ENCODE measurements around the gene LOXHD1.

Gene LOXHD1

GRCh38 chr18:46475390-46475752, 181.6 kb downstream of the LOXHD1 start:
- no peak for DNase-seq (ENCODE audit: low spot score)

DNA sequence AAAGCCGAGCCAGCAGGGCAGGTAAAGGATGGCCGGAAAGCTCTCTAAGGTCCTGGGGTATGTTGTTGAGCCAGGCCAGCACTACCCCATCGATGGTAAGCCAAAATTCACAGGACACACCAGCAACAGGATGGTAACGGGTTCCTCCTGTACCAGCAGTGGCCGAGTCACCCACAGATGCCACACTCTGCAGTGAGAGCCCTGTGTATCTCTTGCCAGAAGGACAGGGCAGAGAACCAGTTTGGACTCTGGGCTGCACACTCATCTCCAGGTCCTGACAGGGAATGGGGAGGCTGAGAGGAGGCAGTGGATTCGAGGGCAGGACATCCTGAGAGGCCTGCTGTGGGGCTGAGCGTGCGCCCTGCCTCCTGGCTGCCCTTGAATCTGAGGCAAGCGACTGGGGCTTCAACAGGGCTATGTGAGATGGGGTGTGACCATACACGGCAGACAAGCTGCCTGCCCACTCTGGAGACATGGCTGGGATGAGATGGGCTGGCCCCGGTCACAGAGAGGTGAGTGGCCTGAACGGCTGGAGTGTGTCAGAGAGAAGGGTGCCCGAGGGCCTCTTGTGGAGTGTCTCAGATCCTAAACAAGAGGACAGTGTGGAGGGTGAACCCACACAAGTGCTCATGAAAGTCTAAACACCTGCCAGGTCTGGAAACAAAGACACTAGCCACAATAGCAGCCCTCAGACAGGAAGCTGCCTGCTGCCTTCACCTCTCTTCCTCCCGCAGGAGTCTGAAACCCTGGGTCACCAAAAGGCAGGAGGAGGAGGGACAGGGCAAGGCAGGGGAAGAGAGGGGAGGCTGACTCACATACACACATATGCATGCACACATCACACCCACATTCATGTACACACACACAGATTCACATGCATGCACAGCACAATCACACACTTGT, 182.3 kb downstream of the LOXHD1 start:
- DNase-seq (ENCODE audit: low spot score): no peak

- no peak for DNase-seq (ENCODE audit: low spot score)
These were observed 185.1 kb downstream of the LOXHD1 start for GRCh38 chr18:46471809-46472498.

DNA sequence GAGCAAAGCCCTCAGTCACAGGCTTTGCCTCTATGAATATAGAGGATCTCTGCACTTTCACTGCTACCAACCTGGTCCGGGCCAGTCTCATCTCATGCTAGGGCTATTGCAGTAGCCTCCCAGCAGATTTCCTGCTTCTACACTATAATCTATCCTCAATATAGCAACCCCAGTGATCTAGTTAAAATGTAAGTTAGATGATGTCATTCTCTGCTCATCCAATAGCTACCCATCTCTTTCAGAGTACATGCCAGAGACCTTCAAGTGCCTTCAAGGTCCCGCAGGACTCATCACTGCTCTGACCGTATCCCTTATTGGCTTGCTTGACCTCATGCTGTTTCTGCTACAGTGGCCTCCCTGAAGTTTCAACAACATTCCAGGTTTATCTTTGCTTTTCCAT, 186.3 kb downstream of the LOXHD1 start:
- DNase-seq (ENCODE audit: low spot score): no peak

DNA sequence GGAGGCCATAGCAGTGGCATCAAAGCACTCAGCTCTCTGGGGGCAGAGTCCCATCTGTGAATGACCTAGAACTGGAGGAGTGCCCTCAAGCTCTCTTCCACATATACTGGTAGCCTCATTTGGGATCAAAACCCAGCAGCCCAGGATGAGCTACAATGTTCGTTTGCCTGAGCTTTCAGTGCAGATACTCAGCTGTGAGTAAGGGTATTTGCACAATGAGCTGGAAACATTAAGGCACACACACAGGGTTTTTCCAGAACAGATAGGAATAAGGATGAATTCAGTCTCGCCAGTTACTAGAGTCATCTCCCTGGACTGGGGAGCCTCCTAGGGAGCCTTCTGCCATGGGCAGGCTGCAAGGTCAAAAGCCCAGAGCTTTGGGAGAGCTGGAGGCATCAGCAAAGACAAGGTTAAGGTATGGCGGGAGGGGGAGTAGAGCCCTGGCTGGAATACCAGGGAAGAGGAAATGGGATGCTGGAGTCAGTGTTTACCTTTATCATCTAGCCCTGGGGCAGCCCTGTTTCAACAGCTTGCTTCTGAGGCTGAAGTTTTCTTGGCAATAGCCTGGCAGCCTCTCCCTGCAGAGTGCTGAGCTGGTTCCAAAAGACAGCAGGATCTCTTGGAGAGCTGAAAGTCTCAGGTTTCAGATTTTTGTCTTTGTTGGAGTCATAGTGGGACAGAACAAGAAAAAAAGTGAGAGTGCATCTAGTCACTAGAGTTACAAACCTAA, 187.7 kb downstream of the LOXHD1 start:
- no peak for DNase-seq (ENCODE audit: low spot score)

DNA sequence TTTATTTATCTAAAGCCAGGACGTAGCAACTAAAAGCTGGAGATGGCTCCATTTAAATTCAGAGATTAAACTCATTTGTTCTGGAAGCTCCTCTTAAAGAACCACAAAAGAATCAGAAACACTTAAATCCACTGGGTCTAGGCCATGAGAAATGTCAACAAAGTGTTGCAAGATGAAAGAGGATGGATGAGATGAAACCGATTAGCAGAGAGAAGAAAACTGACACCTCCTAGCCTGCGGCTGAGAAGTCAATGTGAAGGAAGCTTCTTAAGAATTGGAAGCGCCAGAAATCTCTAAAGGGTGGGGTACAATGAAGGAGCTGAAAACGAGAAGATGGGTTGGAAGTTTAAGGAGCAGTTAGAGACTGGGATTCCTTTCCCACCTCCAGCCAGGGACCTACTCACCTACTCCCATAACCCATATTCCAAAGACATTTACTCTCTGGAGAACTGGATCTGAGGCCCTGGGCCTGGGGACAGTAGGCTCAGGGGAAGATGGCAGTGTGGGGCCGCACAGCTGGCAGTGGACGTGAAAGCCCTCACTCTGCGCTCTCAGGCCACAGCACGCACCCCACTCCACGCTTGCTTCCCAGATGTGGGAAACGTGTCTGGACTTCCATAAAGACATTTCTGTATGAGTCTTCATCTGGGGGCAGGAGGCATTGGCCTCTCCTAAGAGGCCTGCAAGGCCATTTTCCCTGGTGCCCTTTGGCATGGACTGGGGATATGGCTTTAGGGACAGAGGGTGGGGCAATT, 188.4 kb downstream of the LOXHD1 start:
- no peak for DNase-seq (ENCODE audit: low spot score)

- no peak for DNase-seq (ENCODE audit: low spot score)
These were observed 190.5 kb downstream of the LOXHD1 start for GRCh38 chr18:46466234-46467160.

DNA sequence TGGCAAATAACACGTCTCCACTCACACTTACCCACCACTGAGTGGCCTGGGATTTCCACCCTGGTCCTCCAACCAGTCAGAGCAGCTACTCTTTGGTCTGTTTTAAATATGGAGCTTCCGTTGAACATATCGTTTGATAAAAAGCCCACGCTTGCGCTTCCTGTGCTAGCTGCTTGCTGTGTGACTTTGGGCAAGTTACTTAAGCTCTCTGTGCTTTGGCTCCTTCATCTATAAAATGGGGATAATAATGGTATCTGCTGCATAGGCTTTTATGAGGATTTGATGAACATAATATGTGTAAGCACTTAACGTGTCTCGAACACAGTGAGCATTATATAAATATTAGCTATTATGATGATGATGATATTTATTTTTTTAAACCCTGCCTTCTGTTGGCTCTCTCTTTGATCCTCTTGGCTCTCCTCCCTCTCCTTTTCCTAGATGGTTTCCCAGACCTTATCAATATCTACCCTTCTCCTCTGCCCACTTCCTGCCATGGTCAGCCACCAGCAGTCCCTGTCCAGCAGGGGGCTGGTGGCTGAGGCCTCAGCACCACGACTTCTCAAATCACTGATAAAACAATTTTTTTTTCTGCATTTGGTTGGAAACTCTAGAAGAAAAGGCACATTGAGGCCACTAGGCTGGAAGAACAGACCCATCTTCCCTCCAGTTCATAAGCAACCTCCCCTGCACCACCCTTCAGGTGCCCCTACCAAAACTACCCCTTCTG, 191.9 kb downstream of the LOXHD1 start:
- DNase-seq (ENCODE audit: low spot score): no peak

DNA sequence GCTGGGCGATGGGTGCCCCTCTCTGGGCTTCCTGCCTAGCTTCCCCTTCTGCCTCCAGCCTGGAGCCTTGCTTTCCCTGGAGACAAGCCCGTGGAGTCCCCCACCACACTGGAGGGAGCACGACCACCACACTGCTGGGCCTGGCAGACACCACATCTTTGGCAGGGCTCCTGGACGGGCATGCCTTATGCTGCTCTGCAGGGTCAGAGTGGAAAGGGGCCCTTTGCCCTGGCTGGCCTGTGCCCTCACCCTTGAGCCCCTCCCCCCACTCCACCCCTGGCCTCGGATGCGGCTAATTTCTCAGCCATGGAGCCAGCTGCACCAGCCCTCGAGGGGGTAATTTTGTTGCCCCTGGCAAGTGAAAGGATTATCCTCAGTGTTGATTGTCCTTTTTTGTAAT, 194.5 kb downstream of the LOXHD1 start:
- DNase-seq (ENCODE audit: low spot score): no peak

GRCh38 chr18:46461993-46462392, 195.0 kb downstream of the LOXHD1 start:
- DNase-seq (ENCODE audit: low spot score): no peak

DNA sequence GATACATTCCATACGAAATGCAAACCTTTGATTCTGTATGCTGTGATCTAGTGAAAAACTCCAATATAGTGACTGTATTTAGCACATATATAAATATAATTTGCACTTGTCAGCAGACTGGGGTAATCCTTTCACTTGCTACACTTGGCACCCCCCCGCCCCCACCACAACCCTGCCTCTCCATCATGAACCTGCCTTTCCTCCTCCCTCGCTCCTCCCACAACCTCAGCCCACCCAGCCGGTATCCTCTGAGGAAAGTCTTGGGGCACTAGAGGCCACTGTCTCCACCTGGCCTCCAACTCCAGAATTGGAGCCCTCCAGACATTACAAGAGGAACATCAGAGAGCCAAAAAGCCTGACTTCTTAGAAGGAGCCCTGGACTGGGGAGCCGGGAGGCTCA, 196.3 kb downstream of the LOXHD1 start:
- DNase-seq (ENCODE audit: low spot score): no peak

- no peak for DNase-seq (ENCODE audit: low spot score)
These were observed 197.1 kb downstream of the LOXHD1 start for GRCh38 chr18:46459789-46460455.

GRCh38 chr18:46458472-46458871, 198.5 kb downstream of the LOXHD1 start:
- no peak for DNase-seq (ENCODE audit: low spot score)

GRCh38 chr18:46456691-46457090, 200.3 kb downstream of the LOXHD1 start:
- DNase-seq (ENCODE audit: low spot score): no peak

DNA sequence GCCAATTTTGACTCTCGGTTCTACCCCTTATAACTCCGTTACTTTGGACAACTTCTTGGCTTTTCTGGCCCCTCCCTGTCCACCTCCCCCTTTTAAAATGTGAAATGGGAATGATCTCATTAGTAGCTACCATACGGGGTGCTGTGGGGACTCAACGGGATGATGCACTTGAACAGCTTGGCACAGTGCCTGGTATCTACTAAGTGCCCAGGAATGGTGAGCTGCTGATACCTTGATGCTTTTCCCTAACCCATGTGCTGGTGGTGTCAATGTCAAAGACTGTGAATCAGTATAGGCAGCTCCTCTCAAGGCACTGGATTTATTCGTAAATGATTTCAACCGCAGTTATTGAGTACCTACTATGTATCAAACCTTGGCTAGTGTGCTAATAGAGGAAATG, 204.2 kb downstream of the LOXHD1 start:
- DNase-seq (ENCODE audit: low spot score): no peak

GRCh38 chr18:46449499-46449898, 207.5 kb downstream of the LOXHD1 start:
- DNase-seq (ENCODE audit: low spot score): no peak

GRCh38 chr18:46449033-46449432, 208.0 kb downstream of the LOXHD1 start:
- DNase-seq (ENCODE audit: low spot score): no peak

DNA sequence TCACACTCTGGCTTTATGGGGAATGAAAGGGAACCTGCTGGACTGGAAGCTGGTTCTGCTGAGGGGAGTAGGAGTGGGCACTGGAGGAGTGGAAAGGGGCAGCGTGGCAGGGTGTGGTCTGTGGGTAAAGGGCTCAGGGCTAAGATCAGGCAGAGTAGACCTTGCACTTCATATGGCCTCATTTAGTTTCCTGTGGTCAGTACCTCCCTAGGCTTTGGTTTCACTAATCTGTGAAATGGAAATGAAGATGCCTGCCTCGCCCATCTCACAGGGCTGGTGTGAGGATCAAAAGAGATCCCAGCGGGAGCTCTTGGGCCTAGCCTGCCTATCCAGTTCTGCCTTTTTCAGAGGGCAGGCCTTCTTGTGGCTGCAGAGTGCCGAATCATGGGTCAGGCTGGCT, 208.7 kb downstream of the LOXHD1 start:
- no peak for DNase-seq (ENCODE audit: low spot score)

DNA sequence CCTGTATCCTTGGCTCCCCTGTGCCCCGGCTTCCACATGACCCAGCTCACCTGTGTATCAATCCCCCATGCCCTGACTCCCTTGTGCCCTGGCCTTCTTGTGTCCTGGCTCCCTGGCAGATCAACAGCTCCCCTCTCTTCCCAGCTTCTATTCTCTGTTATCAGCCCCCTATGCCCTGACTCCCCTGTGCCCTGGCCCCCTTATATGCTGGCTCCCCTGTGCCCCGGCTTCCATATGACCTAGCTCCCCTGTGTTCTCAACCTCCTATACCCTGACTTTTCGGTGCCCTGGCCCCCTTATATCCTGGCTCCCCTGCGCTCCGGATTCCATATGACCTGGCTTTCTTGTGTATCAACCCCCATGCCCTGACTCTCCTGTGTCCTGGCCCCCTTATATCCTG, 209.2 kb downstream of the LOXHD1 start:
- DNase-seq (ENCODE audit: low spot score): no peak

DNA sequence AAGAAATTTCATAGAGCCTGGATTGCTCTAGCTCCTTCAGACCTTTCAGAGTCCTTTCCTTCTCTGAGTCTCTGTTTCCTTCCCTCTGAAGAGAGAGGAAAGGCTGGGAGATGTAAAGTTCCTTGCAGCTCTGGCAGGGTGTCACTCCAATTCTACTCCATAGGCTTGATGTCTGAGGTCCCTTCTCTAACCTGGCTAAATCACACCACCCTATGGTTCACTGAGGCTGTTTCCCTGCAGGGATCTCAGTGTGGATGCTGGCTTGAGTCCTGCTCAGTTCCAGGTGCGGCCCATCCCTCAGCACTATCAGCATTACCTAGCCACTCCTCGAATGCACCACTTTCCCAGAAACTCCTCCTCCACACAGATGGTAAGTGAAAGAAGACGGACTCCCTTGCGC, 209.7 kb downstream of the LOXHD1 start:
- DNase-seq (ENCODE audit: low spot score): no peak

All from globus pallidus (tissue), 1 donor.